GM19397 (cell line): Measurements from ENCODE around the gene HOXC9.

Source experiments
- ATAC-seq: cut with Tn5 transposase; IDR thresholded peaks from one replicate; pipeline ENCODE4 v1.9.1; 2021; ENCODE audit warnings: mild to moderate bottlenecking, moderate library complexity; ENCODE audit not compliant: unreplicated experiment

The HOXC9 gene

DNA sequence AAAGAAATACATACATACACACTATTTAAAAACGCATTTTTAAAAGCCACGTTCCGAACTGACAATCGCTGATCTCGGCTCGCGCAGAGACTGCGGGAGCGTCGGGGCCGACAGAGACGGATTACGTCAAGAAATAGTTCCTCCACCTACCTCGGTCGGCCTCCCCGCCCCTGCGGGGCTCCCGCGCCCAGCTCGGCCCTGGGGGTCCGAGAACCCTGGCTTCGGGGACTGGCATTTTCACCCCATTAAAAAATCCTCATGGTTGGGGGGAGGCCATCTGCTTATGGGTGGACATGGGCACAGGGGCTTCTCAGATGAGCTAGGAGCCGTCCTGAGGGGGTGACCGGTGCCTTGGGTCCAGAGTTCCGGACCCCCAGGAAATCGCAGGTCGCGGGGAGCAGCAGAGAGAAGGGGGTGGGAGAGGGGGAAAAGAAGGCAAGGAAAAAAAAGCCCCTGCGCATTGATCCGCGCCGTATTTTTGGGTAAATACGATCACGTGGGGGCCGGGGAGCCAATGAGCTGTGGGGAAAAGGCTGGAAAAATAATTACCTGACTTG is 324 bp upstream of the HOXC9 start:
- ATAC-seq, result no peak

DNA sequence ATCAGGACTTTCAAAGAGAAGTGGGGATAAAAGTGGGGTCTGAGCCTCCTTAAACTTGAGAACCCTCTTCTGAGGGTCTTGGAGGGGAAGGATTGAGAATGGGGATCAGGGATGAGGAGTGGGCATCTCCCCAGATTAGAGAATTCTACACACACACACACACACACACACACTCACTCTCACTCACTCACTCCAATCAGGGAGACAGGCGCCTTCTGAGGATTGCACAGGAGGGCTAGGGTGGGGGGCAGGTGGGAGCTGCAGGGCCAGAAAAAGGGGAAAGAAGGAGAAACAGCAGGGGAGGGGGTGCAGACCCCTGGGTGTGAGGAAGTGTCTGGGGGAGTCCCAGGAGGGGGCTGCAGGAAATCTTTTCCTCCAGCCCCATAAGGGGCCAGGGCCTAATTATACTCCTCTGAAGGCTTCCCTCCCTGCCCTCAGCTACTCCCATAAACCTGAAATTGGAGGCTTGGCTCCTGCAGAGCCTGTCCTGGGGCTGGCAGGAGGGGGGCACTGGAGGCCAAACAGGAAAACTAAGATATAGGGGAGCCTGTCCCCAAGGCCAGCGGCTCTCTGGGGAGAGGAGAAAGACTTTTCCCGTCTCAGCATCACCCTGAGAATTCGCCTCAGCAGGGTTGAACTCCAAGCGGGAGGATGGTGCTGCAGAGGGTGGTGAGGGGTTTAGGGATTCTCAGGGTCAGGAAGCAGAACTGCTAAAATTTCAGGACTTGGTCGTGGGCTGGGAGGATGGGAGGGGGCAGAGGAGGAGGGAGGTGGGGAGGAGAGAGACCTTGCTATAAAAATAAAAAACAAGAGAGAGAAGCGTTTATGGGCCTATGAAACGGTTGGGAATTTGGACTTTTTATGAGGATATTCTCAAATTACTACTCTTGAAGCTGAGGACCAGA is 1.6 kb downstream of the HOXC9 start:
- ATAC-seq, result no peak

DNA sequence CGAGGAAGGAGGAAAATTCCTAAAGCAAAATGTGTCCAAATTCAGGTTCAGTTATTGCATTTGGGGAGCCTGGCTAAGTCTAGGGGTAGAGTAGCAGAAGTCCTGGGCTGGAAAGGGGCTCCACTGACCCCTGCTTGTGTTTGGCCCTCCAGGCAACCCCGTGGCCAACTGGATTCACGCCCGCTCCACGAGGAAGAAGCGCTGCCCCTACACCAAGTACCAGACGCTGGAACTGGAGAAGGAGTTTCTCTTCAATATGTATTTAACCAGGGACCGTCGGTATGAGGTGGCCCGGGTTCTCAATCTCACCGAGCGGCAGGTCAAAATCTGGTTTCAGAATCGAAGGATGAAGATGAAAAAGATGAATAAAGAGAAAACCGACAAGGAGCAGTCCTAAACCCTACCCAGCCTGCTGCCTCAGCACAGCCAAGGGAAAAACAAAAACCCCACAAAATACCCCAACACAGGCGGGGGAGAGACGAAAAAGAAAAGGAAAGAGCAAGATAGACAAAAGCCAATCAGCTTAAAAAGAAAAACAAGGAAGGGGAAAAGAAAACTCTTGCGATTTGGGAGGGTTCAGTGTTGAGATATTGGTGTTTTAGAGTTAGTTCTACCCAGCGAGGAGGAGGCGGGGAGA is 2.4 kb downstream of the HOXC9 start:
- ATAC-seq, result no peak

DNA sequence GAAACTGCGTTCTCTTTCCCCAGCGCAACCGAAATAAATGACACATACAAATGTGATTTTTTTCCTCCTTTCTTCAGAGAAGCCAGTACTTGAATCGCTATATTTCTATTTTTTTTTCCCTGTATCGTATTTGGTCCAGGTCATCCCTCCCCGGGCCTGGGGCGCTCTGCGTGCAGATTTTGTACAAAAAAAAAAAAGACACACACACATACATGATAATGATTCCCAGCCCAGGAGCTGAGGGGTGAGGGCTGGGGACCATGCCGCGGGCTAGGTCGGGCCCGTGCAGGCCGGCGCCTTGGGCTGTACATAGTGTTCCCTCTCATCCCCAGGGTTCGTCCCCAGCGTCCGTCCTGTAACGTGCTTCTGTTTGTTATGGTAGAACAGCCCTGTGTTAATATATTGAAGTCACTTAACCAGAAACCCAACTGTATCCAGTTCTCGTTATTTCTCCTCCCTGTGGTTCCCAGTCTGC is 3.0 kb downstream of the HOXC9 start:
- no peak for ATAC-seq

DNA sequence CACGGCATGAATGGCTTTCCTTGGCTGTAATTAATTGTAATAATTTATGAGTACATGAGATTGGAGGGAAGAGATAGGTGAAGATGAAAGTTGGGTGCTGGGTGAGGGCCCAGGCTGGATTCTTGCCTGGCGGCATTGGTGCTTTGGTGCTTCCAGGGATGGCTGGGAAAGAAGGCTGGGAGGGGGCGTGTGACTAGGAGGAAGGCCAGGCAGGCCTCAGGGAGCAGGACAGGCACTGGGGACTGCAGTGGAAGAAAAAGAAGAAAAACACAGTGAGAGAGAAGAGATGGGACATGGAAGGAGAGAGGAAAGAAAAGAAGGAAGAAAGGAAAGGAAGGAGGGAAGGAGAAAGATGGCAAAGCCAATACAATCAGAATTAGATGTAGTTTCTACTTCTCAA is 3.7 kb downstream of the HOXC9 start:
- no peak for ATAC-seq

DNA sequence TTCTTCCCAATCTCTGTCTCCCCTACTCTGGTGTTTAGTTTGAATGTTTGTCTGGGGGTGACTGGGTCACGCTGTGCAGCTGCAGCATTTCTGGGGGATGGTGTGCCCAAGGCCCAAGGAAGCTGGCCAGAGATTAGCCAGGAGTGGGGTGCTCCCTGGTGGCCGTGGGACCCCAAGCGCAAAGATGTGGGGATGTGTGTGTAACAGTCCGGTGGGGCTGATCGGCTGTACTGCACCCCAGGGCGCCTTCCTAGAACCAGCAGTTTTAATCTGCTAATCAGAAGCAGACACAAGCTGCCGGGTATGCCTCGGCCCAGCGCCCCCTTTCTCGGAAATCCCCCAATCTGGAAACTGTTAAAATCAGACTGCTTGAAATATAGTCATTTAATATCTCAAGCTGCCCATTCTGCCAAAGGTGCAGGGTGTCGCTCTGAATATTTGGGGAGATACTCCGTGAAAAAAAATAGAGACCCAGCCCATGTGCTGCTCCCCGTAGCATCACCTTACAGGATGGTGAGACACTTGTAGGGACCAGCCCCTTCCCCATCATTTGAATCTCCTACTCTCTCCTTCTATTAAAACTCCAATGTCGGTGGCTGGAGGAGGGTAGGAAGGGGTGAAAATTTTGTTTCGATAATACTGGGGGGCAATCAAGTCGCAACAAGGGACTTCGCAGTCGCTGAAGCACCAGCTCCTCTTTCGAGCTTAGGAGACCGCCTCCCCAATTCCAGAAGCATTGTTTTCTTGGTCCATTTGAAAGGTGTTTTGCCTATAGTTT is 4.3 kb downstream of the HOXC9 start:
- ATAC-seq, result no peak

DNA sequence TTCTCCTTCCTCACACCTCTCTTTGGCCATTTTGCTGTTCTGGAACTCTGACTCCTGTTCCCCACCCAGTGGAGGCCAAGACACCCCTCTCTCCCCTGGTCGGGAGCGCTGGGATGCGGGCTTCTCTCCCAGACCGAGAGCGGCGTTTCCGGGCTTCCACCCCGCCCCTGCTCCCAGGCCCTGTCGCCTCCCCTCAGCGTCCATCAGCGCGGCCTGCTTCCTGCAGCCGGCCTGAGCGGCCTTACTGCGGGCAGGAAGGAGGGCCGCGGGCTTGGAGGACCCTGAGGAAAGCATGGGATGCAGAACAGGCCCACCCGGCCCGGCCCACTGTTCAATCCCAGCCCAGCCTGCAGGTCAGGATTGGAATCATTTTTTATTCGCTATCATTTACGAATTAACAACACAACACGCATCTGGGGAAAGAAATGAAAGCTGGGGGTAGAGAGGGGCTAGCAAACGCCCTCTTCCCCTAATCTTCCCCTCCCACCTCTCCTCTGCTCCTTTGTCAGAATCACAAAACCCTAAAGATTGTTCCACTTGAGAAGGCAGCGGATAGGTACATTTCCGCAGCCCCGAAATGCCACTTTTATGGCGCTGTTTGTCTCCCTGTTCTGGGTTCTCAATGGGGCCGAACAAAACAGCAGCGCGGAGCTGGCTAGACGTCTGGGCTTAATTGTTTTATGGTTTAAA is 5.0 kb downstream of the HOXC9 start:
- no peak for ATAC-seq

DNA sequence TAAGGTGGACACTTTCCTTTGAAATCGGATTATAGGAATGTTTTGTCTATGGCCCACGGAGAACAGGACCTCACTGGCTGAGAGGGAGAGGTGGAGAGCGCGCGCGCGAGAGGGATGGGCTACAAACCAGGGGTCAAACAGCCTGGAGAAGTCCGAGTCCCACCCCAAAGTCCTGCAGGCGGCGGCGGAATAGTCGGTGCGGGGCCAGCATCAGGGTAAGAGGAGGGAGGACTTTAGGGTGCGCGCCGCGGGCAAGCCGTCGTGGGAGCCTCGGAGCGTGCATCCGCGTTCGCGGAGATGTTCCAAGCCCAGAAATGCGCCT is 5.5 kb downstream of the HOXC9 start:
- no peak for ATAC-seq

DNA sequence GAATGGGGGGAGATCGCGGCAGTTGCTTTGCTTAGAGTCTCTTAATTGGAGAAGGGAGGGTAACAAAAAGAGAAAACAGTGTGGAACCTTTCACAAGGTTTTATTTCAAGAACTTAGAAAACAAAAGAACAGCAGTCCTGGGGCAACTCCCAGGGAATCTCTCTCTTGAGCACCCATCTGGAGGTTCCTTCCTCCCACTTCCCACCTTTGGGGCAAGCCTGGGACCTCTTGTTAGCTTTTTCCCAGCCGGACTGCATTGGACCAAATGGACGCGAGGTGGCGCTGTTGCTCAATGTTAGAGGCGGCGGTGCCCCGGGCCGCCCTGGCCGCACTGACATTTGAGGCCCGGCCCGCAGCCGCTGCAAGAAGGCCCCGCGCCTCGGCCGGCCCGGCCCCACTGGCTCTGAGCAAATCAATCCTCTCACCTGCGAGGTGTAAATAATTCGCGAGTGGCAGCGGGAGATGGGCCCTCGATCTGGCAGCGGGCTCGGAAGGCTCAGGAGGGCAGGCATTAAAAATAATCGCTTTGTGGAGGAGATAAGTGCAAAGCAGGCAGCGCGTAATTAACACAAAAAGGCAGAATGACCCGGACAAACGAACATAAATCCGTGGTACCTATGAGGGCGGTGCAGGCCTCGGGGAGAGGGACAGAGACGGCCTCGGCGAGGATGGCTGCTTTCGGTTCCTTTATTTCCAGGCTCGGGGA is 6.0 kb downstream of the HOXC9 start:
- peak; percentile 77 for ATAC-seq

DNA sequence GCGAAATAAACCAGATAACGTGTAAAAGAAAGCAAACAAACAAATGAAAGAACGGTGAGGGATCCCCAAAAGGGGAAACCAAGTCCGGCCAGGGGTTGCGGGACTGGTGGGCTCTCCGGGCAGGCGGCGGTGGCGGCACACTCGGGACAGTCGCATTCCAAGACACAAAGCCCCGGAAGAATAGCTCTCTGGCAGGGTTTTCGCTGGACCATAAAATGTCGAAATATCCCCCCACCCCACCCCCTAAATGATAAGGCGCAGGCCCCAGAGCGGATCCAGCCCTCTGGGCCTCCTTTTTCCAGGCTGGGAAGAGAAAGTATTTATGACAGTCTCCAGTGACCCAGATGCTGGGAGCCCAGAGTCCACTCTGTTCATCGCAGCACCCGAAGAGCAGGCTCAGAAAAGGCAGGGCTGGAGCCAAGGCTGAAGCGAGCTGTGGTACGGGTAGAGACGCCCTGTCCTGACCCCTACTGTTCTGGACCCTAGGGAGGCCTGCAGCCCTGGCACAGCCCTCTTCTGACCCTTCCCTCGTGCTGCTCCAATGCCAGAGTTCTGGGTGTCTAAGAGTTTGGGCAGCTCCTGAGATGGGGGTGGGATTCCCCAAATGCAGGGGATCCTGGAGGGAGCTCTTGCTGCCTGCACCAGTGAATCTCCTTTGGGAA is 6.7 kb downstream of the HOXC9 start:
- ATAC-seq, result no peak

DNA sequence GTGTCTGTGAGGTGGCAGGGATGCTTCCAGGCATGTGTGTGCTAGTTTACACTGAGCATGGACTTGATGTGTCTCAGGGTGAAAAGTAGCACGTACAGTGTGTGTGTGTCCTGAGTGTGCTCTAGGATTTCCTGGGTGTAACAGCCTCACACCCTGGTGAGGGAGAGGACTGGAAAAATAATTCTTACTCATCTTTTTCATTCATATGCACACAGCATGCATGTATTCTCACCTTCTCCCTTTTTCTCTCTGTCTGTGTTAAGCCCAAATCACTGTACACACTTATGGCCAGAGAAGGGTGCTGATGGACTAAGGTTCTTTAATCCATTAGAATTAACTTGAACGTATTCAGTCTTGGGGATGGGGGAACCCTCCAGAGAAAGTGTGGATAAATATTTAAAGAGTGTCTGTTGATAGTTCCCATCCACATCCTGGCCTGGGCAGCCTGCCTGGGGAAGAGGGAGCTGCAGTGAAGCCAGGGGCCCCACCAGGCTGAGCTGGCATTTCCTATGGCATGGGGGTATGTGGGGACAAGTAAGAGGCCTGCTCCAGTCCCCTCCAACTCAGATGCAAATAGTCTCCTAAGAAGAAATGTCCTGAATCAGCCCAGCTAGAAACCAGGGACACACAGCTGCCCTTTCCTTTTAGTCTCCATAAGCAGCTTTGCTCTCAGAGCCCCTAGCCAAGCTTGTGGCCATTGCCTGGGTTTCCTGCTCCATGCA is 7.7 kb downstream of the HOXC9 start:
- ATAC-seq, result no peak

DNA sequence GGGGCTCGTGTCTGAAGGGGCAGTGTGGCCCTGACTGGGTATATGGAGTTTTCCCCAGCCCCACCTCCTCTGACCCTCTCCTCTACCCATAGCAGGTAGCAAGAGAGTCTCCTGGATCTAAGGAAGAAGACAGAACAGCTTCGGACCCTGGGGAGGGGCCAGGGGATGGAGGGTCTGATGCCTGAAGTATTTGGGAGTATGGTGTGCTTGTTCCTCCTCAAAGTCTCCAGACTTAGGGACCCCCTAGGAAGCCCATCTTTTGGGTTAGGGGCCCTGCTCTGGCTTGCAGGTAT is 8.2 kb downstream of the HOXC9 start:
- no peak for ATAC-seq

DNA sequence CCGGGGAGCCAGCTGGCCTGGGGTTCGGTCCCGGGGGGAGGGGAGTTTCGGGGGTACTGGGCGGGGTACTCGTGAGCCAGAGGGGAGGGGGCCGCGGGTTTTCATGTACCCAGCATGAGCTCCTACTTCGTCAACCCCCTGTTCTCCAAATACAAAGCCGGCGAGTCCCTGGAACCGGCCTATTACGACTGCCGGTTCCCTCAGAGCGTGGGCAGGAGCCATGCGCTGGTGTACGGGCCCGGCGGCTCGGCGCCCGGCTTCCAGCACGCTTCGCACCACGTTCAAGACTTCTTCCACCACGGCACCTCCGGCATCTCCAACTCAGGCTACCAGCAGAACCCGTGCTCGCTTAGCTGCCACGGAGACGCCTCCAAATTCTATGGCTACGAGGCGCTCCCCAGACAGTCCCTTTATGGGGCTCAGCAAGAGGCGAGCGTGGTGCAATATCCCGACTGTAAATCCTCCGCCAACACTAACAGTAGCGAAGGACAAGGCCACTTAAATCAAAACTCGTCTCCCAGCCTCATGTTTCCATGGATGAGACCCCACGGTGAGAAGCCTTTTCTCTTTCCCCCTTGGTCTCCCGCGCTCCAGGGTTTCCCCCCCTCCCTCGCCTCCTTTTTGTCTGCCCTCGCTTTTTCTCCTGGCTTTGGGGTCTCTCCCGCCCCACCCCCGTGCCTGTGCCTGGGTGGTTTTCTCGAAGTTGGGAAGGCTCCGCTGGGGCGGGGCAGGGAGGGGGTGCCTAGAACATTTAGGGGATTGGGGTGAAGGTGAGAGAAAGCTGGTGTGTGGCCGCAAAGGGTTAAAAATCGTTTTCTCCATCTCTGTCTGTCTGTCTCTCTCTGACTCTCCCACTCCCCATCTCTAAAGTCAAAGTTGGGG is 9.5 kb downstream of the HOXC9 start:
- ATAC-seq, result no peak

DNA sequence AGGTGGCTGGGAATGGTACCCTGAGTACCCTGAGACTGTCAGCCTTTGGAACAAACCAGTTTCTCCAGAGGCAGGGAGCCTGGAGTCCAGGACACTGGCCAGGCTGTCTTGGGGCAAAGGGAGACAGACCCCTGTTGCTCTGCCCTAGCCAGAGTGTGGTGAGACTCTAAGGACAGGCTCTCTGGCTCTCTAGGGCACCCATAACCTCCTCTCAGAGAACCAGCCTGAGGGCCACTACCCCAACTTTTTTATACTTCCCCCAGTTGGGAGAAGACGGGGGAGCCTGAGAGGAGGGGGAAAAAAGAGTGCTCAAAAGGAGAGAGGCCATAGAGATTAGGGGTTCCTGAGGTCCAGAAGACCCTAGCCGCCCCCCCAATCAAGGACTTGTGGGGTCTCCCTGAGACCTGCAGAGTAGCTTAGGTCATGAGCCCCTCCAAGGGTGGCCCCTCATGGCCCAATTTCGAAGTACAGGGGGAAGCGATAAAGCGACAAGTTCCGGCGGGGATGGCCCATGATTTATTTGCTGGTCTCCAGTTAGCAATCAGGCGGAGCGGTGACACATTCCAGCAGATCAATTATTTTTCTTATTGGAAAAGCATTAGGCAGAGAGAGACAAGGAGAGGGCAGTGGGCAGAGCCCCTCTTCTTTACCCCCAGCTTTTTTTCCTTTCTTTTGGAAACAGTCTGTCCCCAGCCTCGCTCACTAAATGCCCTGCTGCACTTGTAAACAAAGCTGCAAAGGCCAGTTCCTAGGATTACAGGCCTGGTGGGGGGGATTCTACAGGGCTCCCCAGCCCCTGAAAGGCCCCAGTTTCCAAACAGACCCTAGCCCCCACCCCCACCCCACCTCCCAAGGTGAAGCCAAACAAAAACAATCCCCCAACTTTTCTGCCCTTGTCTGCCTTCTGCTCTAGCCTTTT is 10.4 kb downstream of the HOXC9 start:
- ATAC-seq, result no peak

DNA sequence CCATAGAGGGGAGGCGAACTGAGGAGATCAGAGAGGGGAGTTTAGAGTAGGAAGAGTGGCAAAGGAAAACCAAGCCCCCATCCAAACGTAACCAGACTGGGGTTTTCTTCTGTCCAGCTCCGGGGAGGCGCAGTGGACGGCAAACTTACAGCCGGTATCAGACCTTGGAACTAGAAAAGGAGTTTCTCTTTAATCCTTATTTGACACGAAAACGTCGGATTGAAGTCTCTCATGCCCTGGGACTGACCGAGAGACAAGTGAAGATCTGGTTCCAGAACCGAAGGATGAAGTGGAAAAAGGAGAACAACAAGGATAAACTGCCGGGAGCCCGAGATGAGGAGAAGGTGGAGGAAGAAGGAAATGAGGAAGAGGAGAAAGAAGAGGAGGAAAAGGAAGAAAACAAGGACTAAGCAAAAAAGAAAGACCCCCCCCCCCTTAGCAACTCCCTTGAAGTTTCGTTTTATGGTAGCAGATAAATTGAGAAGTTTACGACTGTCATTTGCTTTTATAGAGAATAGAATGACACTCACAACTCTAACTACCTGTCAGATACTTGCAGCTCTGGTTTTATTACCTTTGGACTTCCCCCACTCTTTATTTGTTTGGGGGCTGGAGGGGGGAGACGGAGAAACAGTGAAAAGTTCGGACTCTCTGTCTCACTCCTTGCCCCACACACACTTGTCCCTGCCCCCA is 11.2 kb downstream of the HOXC9 start:
- ATAC-seq, result no peak

DNA sequence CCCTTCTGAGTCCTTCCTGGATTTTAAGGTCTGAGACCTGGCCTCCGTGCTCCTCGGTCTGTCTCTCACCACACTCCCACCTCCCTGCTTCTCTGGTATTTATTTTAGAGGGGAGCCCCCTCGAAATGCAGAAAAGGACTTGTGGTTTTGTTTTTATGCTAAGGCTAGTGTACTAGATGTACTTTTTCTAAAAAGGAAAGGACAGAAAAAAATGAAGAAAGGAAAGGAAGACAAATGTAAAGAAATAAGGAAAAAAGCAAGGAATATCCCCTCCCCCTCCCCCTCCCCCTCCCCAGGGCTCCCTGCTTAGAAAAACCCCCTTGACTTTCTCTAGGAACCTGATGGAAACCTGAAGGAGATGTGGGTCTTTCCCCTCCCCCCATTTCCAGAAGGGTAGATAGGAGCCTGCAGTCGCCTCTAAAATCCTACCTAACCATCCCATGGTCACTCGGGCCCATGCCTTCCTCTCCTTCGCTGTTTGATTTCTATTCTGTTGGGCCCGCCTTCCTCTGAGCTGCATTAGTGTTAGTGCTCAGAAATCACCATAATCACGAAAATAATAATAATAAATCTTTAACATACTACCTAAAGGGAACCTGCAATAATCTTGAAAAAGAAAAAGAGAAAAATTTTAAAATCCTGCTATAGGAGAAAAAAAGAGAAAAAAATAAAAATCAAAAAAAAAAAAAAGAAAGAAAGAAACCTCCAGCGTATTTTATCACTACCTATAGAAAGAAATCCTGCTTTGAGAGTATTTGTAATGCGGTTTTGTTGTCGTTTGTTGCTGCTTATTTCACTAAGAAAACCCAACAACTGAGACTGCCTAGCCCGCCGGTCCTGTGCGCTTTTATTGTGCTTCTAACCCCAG is 11.9 kb downstream of the HOXC9 start:
- no peak for ATAC-seq
